Endodermal cell (in vitro differentiated cells): ENCODE measurements around the gene KIAA1958. TPM values are rescaled to one million over a fixed set of nuclear protein-coding genes. Genes with fewer than 3 reads are reported as not detected.
A peak's percentile ranks its signal among the peaks of the same experiment; 100 is the strongest.

Experiments
- DNase-seq: peaks from one replicate; pipeline ENCODE4 v3.0.0-alpha.2; 2017
- H3K27ac ChIP-seq: 2 replicates; pipeline ENCODE4 v1.5.1; 2013; ENCODE audit warnings: mild to moderate bottlenecking, low read depth, low read length, moderate library complexity
- H3K27me3 ChIP-seq: 2 replicates; pipeline ENCODE4 v1.6.1; 2013; ENCODE audit warnings: mild to moderate bottlenecking, low read length, moderate library complexity; ENCODE audit not compliant: insufficient read depth, control insufficient read depth, poor library complexity, severe bottlenecking
- H3K36me3 ChIP-seq: 2 replicates; pipeline ENCODE4 v1.7.0; 2013; ENCODE audit warnings: mild to moderate bottlenecking, low read length, moderate library complexity; ENCODE audit not compliant: control insufficient read depth, insufficient read depth
- H3K4me1 ChIP-seq: one replicate; pipeline ENCODE4 v1.7.0; 2013; ENCODE audit warnings: low read length; ENCODE audit not compliant: control insufficient read depth, insufficient read depth
- H3K4me3 ChIP-seq: 2 replicates; pipeline ENCODE4 v1.5.1; 2013; ENCODE audit warnings: mild to moderate bottlenecking, low read length, moderate library complexity
- H3K9ac ChIP-seq: 2 replicates; pipeline ENCODE4 v1.6.1; 2013; ENCODE audit warnings: mild to moderate bottlenecking, low read length, moderate library complexity; ENCODE audit not compliant: poor library complexity, severe bottlenecking; ENCODE audit errors: extremely low read depth
- H3K9me3 ChIP-seq: 2 replicates; pipeline ENCODE4 v1.6.1; 2013; ENCODE audit warnings: mild to moderate bottlenecking, low read length, moderate library complexity; ENCODE audit not compliant: control insufficient read depth
- H3K27ac Mint-ChIP-seq: 2 replicates; pipeline ENCODE4 v1.8.0; 2020; ENCODE audit warnings: mixed read lengths
- H3K27me3 Mint-ChIP-seq: 2 replicates; pipeline ENCODE4 v1.8.0; 2021; ENCODE audit warnings: mild to moderate bottlenecking, mixed read lengths; ENCODE audit not compliant: insufficient read depth
- H3K36me3 Mint-ChIP-seq: 2 replicates; pipeline ENCODE4 v1.8.0; 2020; ENCODE audit warnings: low read depth, mixed read lengths
- H3K4me1 Mint-ChIP-seq: 2 replicates; pipeline ENCODE4 v1.8.0; 2020; ENCODE audit warnings: mixed read lengths
- H3K4me3 Mint-ChIP-seq: 2 replicates; pipeline ENCODE4 v1.8.0; 2020; ENCODE audit warnings: mild to moderate bottlenecking, moderate library complexity, mixed read lengths
- H3K9me3 Mint-ChIP-seq: 2 replicates; pipeline ENCODE4 v1.8.0; 2020; ENCODE audit warnings: mild to moderate bottlenecking, mixed read lengths
- CTCF ChIP-seq: fragments of 200-600 bp; sonication (generic); conservative IDR thresholded peaks from 2 replicates; pipeline ENCODE4 v1.5.0; 2021; ENCODE audit warnings: antibody characterized with exemption, mild to moderate bottlenecking
- WGBS, 2 experiments: methylation state at CpG; one replicate each; pipeline versions ENCODE4 v1.1.5 to v1.1.7; 2013; ENCODE audit warnings: missing lambda C conversion rate in 2 of 2, mixed read lengths in 1 of 2; ENCODE audit not compliant: insufficient coverage in 1 of 2, insufficient read length in 1 of 2; 5-methylcytosine and 5-hydroxymethylcytosine counted together
- total RNA-seq, 2 donors: library from RNA; stranded (reverse); fragmentation: NEBNext Ultra II Directional in 1 of 2; extraction: Animal tissue kit (Norgen Biotek cat#: 25700) in 1 of 2; gene quantifications; 2 replicates in 1 of 2; 3 replicates in 1 of 2; pipeline ENCODE4 v1.2.1, GENCODE V29; 2021

KIAA1958 gene
- total RNA-seq, 2 donors from 2014 or later, result 44.6 to 50.9 TPM

DNA sequence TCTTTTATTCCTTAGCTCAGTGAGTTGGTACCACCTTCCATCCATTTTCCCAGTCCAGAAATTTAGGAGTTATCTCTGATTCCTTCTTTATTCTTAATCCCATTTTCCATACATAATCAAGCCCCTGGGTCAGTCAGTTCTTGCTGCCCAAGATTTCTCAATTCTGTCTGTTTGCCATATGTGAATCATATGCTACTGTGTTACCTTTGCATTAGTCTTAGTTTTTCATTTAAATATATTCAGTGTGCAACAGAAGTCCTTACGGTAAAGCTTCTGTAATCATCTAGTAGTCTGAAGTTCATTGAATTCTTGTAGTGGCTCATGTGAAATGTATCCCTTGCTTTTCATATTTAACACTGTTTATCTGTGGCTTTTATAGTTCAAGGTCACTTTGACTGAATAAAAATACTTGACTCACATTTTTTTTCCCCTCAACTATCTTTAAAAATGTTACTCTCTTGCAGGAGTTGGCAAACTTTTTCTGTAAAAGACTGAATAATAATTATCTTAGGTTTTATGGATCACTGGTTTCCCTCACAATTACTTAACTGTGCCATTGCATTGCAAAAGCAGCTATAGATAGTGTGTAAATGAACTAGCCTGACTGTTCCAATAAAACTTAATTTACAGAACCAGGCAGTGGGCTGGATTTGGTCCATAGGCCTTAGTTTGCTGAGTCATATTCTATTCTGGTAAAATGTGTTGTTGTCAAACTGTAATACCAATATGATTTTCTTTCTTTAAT lies 6.9 kb downstream of the KIAA1958 start:
- H3K9me3 ChIP-seq, result peaks cover 34% of the 10 kb centered on the region
- DNase-seq, result no peak
- no peak overlapping the region for H3K9ac ChIP-seq
- WGBS, 2 experiments, result 94% methylated on average over 1 of the region's 1 CpG; no CpG with 5 or more reads in 1 of the 2 experiments
- Mint-ChIP-seq H3K4me1 (peaks cover 54% of the 10 kb centered on the region), H3K27me3 (no peaks in the 10 kb centered on the region), H3K4me3 (no peak overlapping the region), H3K36me3 (peaks cover 43% of the 10 kb centered on the region), H3K9me3 (peaks cover 26% of the 10 kb centered on the region), H3K27ac (no peak overlapping the region)
- peaks cover 5% of the 10 kb centered on the region for H3K4me1 ChIP-seq
- H3K27ac ChIP-seq, result no peak overlapping the region
- no peaks in the 10 kb centered on the region for H3K27me3 ChIP-seq
- H3K4me3 ChIP-seq, result peak overlapping the region; percentile 21
- peaks cover 43% of the 10 kb centered on the region for H3K36me3 ChIP-seq
- no peak for TF ChIP-seq CTCF

GRCh38 chr9:112494153-112494552 lies 7.5 kb downstream of the KIAA1958 start:
- no peak overlapping the region for H3K27ac ChIP-seq
- H3K9me3 Mint-ChIP-seq, result peaks cover 26% of the 10 kb centered on the region
- no peak overlapping the region for H3K27ac Mint-ChIP-seq
- TF ChIP-seq CTCF, result no peak
- H3K4me3 Mint-ChIP-seq, result no peak overlapping the region
- H3K9me3 ChIP-seq, result peaks cover 34% of the 10 kb centered on the region
- H3K36me3 ChIP-seq, result peaks cover 48% of the 10 kb centered on the region
- H3K4me1 Mint-ChIP-seq, result peaks cover 49% of the 10 kb centered on the region
- no peak overlapping the region for H3K9ac ChIP-seq
- WGBS, 2 experiments, result 92 to 100% methylated on average over 1 of the region's 1 CpG
- peak overlapping the region; percentile 21 for H3K4me3 ChIP-seq
- H3K27me3 ChIP-seq, result no peaks in the 10 kb centered on the region
- H3K4me1 ChIP-seq, result peaks cover 5% of the 10 kb centered on the region
- DNase-seq, result no peak
- H3K27me3 Mint-ChIP-seq, result no peaks in the 10 kb centered on the region
- H3K36me3 Mint-ChIP-seq, result peaks cover 49% of the 10 kb centered on the region

GRCh38 chr9:112495614-112496013 lies 9.0 kb downstream of the KIAA1958 start:
- Histone ChIP-seq H3K9ac (no peak overlapping the region), H3K27ac (no peak overlapping the region), H3K4me3 (no peak overlapping the region), H3K4me1 (peaks cover under 1% of the 10 kb centered on the region), H3K36me3 (peaks cover 48% of the 10 kb centered on the region), H3K27me3 (no peaks in the 10 kb centered on the region), H3K9me3 (peaks cover 34% of the 10 kb centered on the region)
- no peak for TF ChIP-seq CTCF
- Mint-ChIP-seq H3K36me3 (peaks cover 50% of the 10 kb centered on the region), H3K4me3 (no peak overlapping the region), H3K4me1 (peaks cover 35% of the 10 kb centered on the region), H3K27ac (no peak overlapping the region), H3K27me3 (no peaks in the 10 kb centered on the region), H3K9me3 (peaks cover 26% of the 10 kb centered on the region)
- WGBS, 2 experiments, result 94 to 98% methylated on average over 4 of the region's 4 CpGs
- DNase-seq, result no peak
